Stomach (tissue), 9 donors: ENCODE measurements around the gene ZNF202. TPM values are rescaled to one million over a fixed set of nuclear protein-coding genes. Genes with fewer than 3 reads are reported as not detected.

Source experiments
- DNase-seq, 2 donors: peaks; one replicate each; pipeline versions ENCODE4 v3.0.0 to v3.0.0-alpha.2; 2013 to 2019
- H3K27ac ChIP-seq, 5 donors: fragments of 200-600 bp in 4 of 5; sonication (generic) in 4 of 5; one replicate each; pipeline ENCODE4 v1.5.1; 2013 to 2019; ENCODE audit warnings: mild to moderate bottlenecking in 1 of 5, moderate library complexity in 1 of 5
- H3K27me3 ChIP-seq, 3 donors: fragments of 200-600 bp; sonication (generic); one replicate each; pipeline ENCODE4 v1.5.1; 2017 to 2019; ENCODE audit warnings: mixed run types in 1 of 3
- H3K36me3 ChIP-seq, 4 donors: fragments of 200-600 bp; sonication (generic); 1 replicate in 3 of 4; 2 replicates in 1 of 4; pipeline ENCODE4 v1.5.1; 2016 to 2019
- H3K4me1 ChIP-seq, 4 donors: fragments of 200-600 bp; sonication (generic); one replicate each; pipeline ENCODE4 v1.5.1; 2016 to 2019
- H3K4me3 ChIP-seq, 4 donors: fragments of 200-600 bp; sonication (generic) in 3 of 4; one replicate each; pipeline ENCODE4 v1.5.1; 2016 to 2019; ENCODE audit warnings: mild to moderate bottlenecking in 1 of 4
- H3K9me3 ChIP-seq, 4 donors: fragments of 200-600 bp; sonication (generic); one replicate each; pipeline ENCODE4 v1.5.1; 2016 to 2019
- EP300 ChIP-seq: sonication (generic); formaldehyde crosslinking; IDR thresholded peaks from one replicate; pipeline ENCODE4 v1.6.1; 2017; ENCODE audit warnings: antibody characterized with exemption
- POLR2A ChIP-seq, 4 donors: fragments of 450-650 bp; IDR thresholded peaks; one replicate each; pipeline ENCODE4 v1.6.1; 2016; ENCODE audit warnings: antibody characterized with exemption in 4 of 4, control low read depth in 2 of 4, mild to moderate bottlenecking in 1 of 4, moderate library complexity in 1 of 4
- POLR2AphosphoS5 ChIP-seq, 3 donors: sonication (generic); formaldehyde crosslinking; IDR thresholded peaks; one replicate each; pipeline ENCODE4 v1.6.1; 2016; ENCODE audit warnings: antibody characterized with exemption in 3 of 3
- WGBS, 5 donors: extraction: QIAGEN DNeasy Blood & Tissue Kit in 3 of 5; methylation state at CpG; one replicate each; pipeline versions ENCODE4 v1.1.5 to v1.1.7; 2013 to 2018; 5-methylcytosine and 5-hydroxymethylcytosine counted together
- intact Hi-C: fragments of 100-400 bp; cut with DNase I; formaldehyde crosslinking; loops from one replicate; pipeline ENCODE4 v1.15.1; 2023; ENCODE audit warnings: low total_unique reads
- polyA plus RNA-seq, 3 donors: library from polyadenylated mRNA; stranded (reverse); fragments of 200-250 nt; gene quantifications; one replicate each; pipeline ENCODE4 v1.2.3, GENCODE V29; 2013
- total RNA-seq, 5 donors: library from RNA; depleted of rRNA; stranded (reverse); fragments of >200 nt; gene quantifications; one replicate each; pipeline versions ENCODE4 v1.1.0 to v1.2.3, GENCODE V29; 2014 to 2016
- TF ChIP-seq, protein P1 (sequence below), 7 experiments: fragments of 450-650 bp in 4 of 7; fragments of 200-600 bp in 3 of 7; sonication (generic) in 3 of 7; IDR thresholded peaks; one replicate each; pipeline ENCODE4 v1.5.1; 2016 to 2019; ENCODE audit warnings: antibody characterized with exemption in 7 of 7, control low read depth in 2 of 7, mild to moderate bottlenecking in 1 of 7
- donor health status: healthy with polysubstance abuse.
- donor health status: Bipolar disorder and iron deficiency.
- donor health status: healthy.

The ZNF202 gene
- total and polyA plus RNA-seq, 8 donors: 1.7 to 17.4 (median 4.6) TPM

- Histone ChIP-seq H3K9me3 (no peaks in the 10 kb centered on the region), H3K27ac (no peak overlapping the region), H3K4me3 (no peak overlapping the region), H3K4me1 (no peaks in the 10 kb centered on the region), H3K36me3 (no peaks in the 10 kb centered on the region), H3K27me3 (peaks cover 0 to 4% (median 0%) of the 10 kb centered on the region in 3 donors)
- no peak for TF ChIP-seq POLR2A (IDR thresholded peaks at IDR 0.05)
- no peak for TF ChIP-seq EP300
- TF ChIP-seq POLR2AphosphoS5 (IDR thresholded peaks at IDR 0.05): no peak
- TF ChIP-seq, protein P1, sequence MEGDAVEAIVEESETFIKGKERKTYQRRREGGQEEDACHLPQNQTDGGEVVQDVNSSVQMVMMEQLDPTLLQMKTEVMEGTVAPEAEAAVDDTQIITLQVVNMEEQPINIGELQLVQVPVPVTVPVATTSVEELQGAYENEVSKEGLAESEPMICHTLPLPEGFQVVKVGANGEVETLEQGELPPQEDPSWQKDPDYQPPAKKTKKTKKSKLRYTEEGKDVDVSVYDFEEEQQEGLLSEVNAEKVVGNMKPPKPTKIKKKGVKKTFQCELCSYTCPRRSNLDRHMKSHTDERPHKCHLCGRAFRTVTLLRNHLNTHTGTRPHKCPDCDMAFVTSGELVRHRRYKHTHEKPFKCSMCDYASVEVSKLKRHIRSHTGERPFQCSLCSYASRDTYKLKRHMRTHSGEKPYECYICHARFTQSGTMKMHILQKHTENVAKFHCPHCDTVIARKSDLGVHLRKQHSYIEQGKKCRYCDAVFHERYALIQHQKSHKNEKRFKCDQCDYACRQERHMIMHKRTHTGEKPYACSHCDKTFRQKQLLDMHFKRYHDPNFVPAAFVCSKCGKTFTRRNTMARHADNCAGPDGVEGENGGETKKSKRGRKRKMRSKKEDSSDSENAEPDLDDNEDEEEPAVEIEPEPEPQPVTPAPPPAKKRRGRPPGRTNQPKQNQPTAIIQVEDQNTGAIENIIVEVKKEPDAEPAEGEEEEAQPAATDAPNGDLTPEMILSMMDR (IDR thresholded peaks at IDR 0.05): no peak
- intact Hi-C loops: no loop called here
- DNase-seq: no peak
- WGBS, 5 donors: 50 to 95% (median 90%) methylated on average over 2 of the region's 2 CpGs
Observed at GRCh38 chr11:123696183-123696582, 45.3 kb downstream of the ZNF202 start.

- Histone ChIP-seq H3K27ac (no peak overlapping the region), H3K4me3 (no peak overlapping the region), H3K9me3 (no peaks in the 10 kb centered on the region), H3K27me3 (peaks cover 0 to 8% (median 0%) of the 10 kb centered on the region in 3 donors), H3K4me1 (no peaks in the 10 kb centered on the region), H3K36me3 (no peaks in the 10 kb centered on the region)
- DNase-seq: no peak
- WGBS, 5 donors: 90 to 93% (median 91%) methylated on average over 9 of the region's 9 CpGs
- intact Hi-C loops: no loop called here
- TF ChIP-seq POLR2AphosphoS5 (IDR thresholded peaks at IDR 0.05) (no peak), POLR2A (IDR thresholded peaks at IDR 0.05) (no peak), EP300 (no peak)
- TF ChIP-seq, protein P1 (IDR thresholded peaks at IDR 0.05): no peak
Observed at GRCh38 chr11:123695231-123695630, 46.2 kb downstream of the ZNF202 start.

GRCh38 chr11:123694551-123694950 is 46.9 kb downstream of the ZNF202 start:
- Histone ChIP-seq H3K36me3 (no peaks in the 10 kb centered on the region), H3K4me1 (no peaks in the 10 kb centered on the region), H3K9me3 (no peaks in the 10 kb centered on the region), H3K27me3 (peaks cover 0 to 12% (median 0%) of the 10 kb centered on the region in 3 donors), H3K27ac (no peak overlapping the region), H3K4me3 (no peak overlapping the region)
- WGBS, 5 donors: 49 to 55% (median 51%) methylated on average over 2 of the region's 2 CpGs
- intact Hi-C loops: no loop called here
- no peak for TF ChIP-seq POLR2AphosphoS5 (IDR thresholded peaks at IDR 0.05)
- TF ChIP-seq, protein P1 (IDR thresholded peaks at IDR 0.05): no peak
- no peak for TF ChIP-seq EP300
- TF ChIP-seq POLR2A (IDR thresholded peaks at IDR 0.05): no peak
- DNase-seq: no peak

GRCh38 chr11:123692961-123693360 is 48.5 kb downstream of the ZNF202 start:
- H3K4me1 ChIP-seq: no peaks in the 10 kb centered on the region
- H3K9me3 ChIP-seq: no peaks in the 10 kb centered on the region
- DNase-seq: no peak
- intact Hi-C loops: no loop called here
- peaks cover 0 to 7% (median 0%) of the 10 kb centered on the region in 3 donors for H3K27me3 ChIP-seq
- TF ChIP-seq, protein P1 (IDR thresholded peaks at IDR 0.05): no peak
- TF ChIP-seq EP300: no peak
- no peak for TF ChIP-seq POLR2AphosphoS5 (IDR thresholded peaks at IDR 0.05)
- no peak for TF ChIP-seq POLR2A (IDR thresholded peaks at IDR 0.05)
- H3K36me3 ChIP-seq: no peaks in the 10 kb centered on the region
- no peak overlapping the region for H3K4me3 ChIP-seq
- H3K27ac ChIP-seq: no peak overlapping the region
